Kidney glomerular epithelial cell (primary cell): Measurements from ENCODE around the gene PCSK6.
"Not testable (repeated sequence)": the region's sequence is repeated elsewhere in the genome, so short reads cannot be mapped to it uniquely, and the experiment has no call there.

ENCODE experiments used
- DNase-seq: peaks from one replicate; lab custom pipeline; 2025; lab: John Stamatoyannopoulos, UW

The PCSK6 gene

GRCh38 chr15:101429191-101429590, 60.3 kb downstream of the PCSK6 start:
- DNase-seq: no peak

- DNase-seq: no peak
These were observed 60.7 kb downstream of the PCSK6 start for GRCh38 chr15:101428758-101429157.

- no peak for DNase-seq
These were observed 61.7 kb downstream of the PCSK6 start for GRCh38 chr15:101427606-101428487.

GRCh38 chr15:101426761-101427333, 62.7 kb downstream of the PCSK6 start:
- DNase-seq: no peak

- DNase-seq: no peak
These were observed 63.6 kb downstream of the PCSK6 start for GRCh38 chr15:101425787-101426365.

- DNase-seq: no peak
These were observed 64.5 kb downstream of the PCSK6 start for GRCh38 chr15:101424984-101425383.

GRCh38 chr15:101420232-101420631, 69.3 kb downstream of the PCSK6 start:
- DNase-seq: no peak

- not testable (repeated sequence) for DNase-seq
These were observed 73.0 kb downstream of the PCSK6 start for GRCh38 chr15:101416475-101416874.

GRCh38 chr15:101413239-101413638, 76.3 kb downstream of the PCSK6 start:
- no peak for DNase-seq

GRCh38 chr15:101411581-101411980, 77.9 kb downstream of the PCSK6 start:
- no peak for DNase-seq

GRCh38 chr15:101411085-101411484, 78.4 kb downstream of the PCSK6 start:
- DNase-seq: no peak

GRCh38 chr15:101410612-101411011, 78.9 kb downstream of the PCSK6 start:
- no peak for DNase-seq

- DNase-seq: no peak
These were observed 79.9 kb downstream of the PCSK6 start for GRCh38 chr15:101409621-101410020.

- DNase-seq: no peak
These were observed 81.3 kb downstream of the PCSK6 start for GRCh38 chr15:101407966-101408775.

GRCh38 chr15:101407439-101407838, 82.1 kb downstream of the PCSK6 start:
- DNase-seq: no peak

- DNase-seq: no peak
These were observed 82.8 kb downstream of the PCSK6 start for GRCh38 chr15:101406526-101407195.

GRCh38 chr15:101406036-101406435, 83.5 kb downstream of the PCSK6 start:
- DNase-seq: no peak

GRCh38 chr15:101404245-101404644, 85.3 kb downstream of the PCSK6 start:
- no peak for DNase-seq

GRCh38 chr15:101402883-101403282, 86.6 kb downstream of the PCSK6 start:
- not testable (repeated sequence) for DNase-seq

GRCh38 chr15:101401286-101401685, 88.2 kb downstream of the PCSK6 start:
- no peak for DNase-seq

- no peak for DNase-seq
These were observed 90.1 kb downstream of the PCSK6 start for GRCh38 chr15:101399431-101399830.

- no peak for DNase-seq
These were observed 91.3 kb downstream of the PCSK6 start for GRCh38 chr15:101398247-101398646.
